ENCODE data around the gene DNAJC9. TPM values are rescaled to one million over a fixed set of nuclear protein-coding genes. Genes with fewer than 3 reads are reported as not detected.

Gene DNAJC9
- total RNA-seq, 1 donor from 2014 or later: 12.4 TPM

- H3K4me3 ChIP-seq: no peak overlapping the region
- H3K36me3 ChIP-seq: peaks cover 6% of the 10 kb centered on the region
- no peaks in the 10 kb centered on the region for H3K9me3 ChIP-seq
- H3K4me1 ChIP-seq: no peaks in the 10 kb centered on the region
- no peak for TF ChIP-seq CTCF (IDR thresholded peaks at IDR 0.05)
- intact Hi-C loops (cut with DNase I): no loop called here
- no peak overlapping the region for H3K27ac ChIP-seq
- DNase-seq (no peak), ATAC-seq (peak; percentile 35)
- H3K27me3 ChIP-seq: no peaks in the 10 kb centered on the region
Observed at GRCh38 chr10:73205081-73205480, 42.0 kb downstream of the DNAJC9 start.

Other genes starting within 250 kb of the DNAJC9 start
- 51.8 TPM for gene P4HA1, start 150.4 kb downstream of the DNAJC9 start, total RNA-seq
- 2.3 TPM for gene NUDT13, start 136.8 kb downstream of the DNAJC9 start, total RNA-seq
- gene ECD, start 79.2 kb downstream of the DNAJC9 start, total RNA-seq: 27.8 TPM
- 18.6 TPM for gene FAM149B1, start 79.1 kb downstream of the DNAJC9 start, total RNA-seq
- 52.5 TPM for gene MRPS16, start 5.4 kb upstream of the DNAJC9 start, total RNA-seq
- gene CFAP70, start 111.6 kb upstream of the DNAJC9 start, total RNA-seq: 2.7 TPM
- 102 TPM for gene ANXA7, start 166.8 kb upstream of the DNAJC9 start, total RNA-seq
- gene MSS51, start 186.3 kb upstream of the DNAJC9 start, total RNA-seq: 3.0 TPM
- gene PPP3CB, start 248.8 kb upstream of the DNAJC9 start, total RNA-seq: 38.0 TPM

All from upper lobe of right lung (tissue), 1 donor.